ENCODE measurements around the gene TRAPPC4.
A peak's percentile ranks its signal among the peaks of the same experiment; 100 is the strongest.
"Not testable (repeated sequence)": the region's sequence is repeated elsewhere in the genome, so short reads cannot be mapped to it uniquely, and the experiment has no call there.

TRAPPC4 gene

GRCh38 chr11:119018074-119018938 is at the start of gene TRAPPC4, which contains the start of gene RPS25:
TSS of gene TRAPPC4 (plus strand) at chr11:119018766. CDS start at chr11:119018796, 30 bp downstream.
TSS of gene RPS25 (minus strand) at chr11:119018343. CDS start at chr11:119018284, 59 bp downstream.
- DNase-seq: peak; percentile 86 to 92 (median 90)

GRCh38 chr11:118969508-118969907 is 49.1 kb upstream of the TRAPPC4 start:
- DNase-seq: not testable (repeated sequence)

- DNase-seq: no peak
Observed at GRCh38 chr11:118971646-118972045, 46.9 kb upstream of the TRAPPC4 start, which contains the start of gene FOXR1. TSS of gene FOXR1 (plus strand) at chr11:118971761. CDS start at chr11:118971932, 171 bp downstream.

GRCh38 chr11:118973985-118974384 is 44.6 kb upstream of the TRAPPC4 start:
- no peak for DNase-seq

GRCh38 chr11:118975771-118976709 is 42.5 kb upstream of the TRAPPC4 start:
- no peak for DNase-seq

- DNase-seq: no peak
Observed at GRCh38 chr11:118979434-118979833, 39.1 kb upstream of the TRAPPC4 start.

- no peak for DNase-seq
Observed at GRCh38 chr11:118980191-118980881, 38.2 kb upstream of the TRAPPC4 start.

GRCh38 chr11:118984337-118984736 is 34.2 kb upstream of the TRAPPC4 start:
- DNase-seq: not testable (repeated sequence)

- no peak for DNase-seq
Observed at GRCh38 chr11:118984825-118985224, 33.7 kb upstream of the TRAPPC4 start.

- no peak for DNase-seq
Observed at GRCh38 chr11:118988280-118988679, 30.3 kb upstream of the TRAPPC4 start.

- DNase-seq: not testable (repeated sequence)
Observed at GRCh38 chr11:118991486-118992038, 27.0 kb upstream of the TRAPPC4 start.

GRCh38 chr11:118996926-118997626 is 21.5 kb upstream of the TRAPPC4 start:
- DNase-seq: no peak

GRCh38 chr11:118997627-118998387 is 20.8 kb upstream of the TRAPPC4 start, which contains the start of gene CENATAC:
TSS of gene CENATAC (plus strand) at chr11:118998138. CDS start at chr11:118998198, 60 bp downstream.
- DNase-seq: peak; percentile 87 to 93 (median 92)

GRCh38 chr11:118998388-118998717 is 20.2 kb upstream of the TRAPPC4 start:
- DNase-seq: no peak

- DNase-seq: no peak
Observed at GRCh38 chr11:118998822-118999221, 19.7 kb upstream of the TRAPPC4 start.

- no peak for DNase-seq
Observed at GRCh38 chr11:119000906-119001305, 17.7 kb upstream of the TRAPPC4 start.

- no peak for DNase-seq
Observed at GRCh38 chr11:119006656-119007055, 11.9 kb upstream of the TRAPPC4 start.

- DNase-seq: no peak
Observed at GRCh38 chr11:119011476-119012053, 7.0 kb upstream of the TRAPPC4 start.

- DNase-seq: no peak
Observed at GRCh38 chr11:119012629-119013170, 5.9 kb upstream of the TRAPPC4 start.
